Measurements from ENCODE around the gene PIP5K1B.
A peak's percentile ranks its signal among the peaks of the same experiment; 100 is the strongest.

PIP5K1B gene

DNA sequence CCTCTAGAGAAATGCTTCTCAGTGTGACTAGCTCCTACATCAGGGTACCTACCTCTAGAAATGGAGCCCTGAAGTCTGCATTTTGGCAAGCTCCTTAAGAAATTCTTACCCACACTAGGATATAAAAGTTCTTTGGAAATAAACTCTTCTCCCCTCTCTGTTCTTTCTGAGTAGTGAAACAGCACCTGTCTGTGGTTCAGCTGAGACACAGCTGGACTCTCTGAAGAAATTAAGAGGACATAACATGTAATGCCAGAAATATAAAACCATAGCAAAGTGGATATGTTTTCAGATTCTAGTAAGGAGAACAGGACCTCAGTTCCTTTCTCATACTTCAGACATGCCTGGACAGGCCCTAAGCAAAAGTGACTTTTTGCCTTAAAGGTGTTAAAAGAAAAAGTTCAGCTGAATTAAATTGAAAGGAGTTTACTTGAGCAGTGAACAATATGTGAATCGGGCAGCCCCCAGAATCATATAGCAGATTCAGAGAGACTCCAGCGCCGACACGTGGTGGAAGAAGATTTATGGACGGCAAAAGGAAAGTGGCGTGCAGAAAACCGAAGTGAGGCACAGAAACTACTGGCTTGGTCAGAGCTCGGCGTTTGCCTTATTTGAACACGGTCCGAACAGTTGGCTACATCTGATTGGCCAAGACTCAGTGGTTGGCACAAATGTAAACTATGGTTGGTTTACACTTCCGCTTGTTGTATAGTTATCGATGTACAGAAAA is 244.4 kb downstream of the PIP5K1B start:
- Mint-ChIP-seq H3K36me3 (ENCODE audit: low read depth) (no peaks in the 10 kb centered on the region), H3K4me3 (peak overlapping the region in 1 of 3 experiments; percentile 24), H3K9me3 (no peaks in the 10 kb centered on the region), H3K4me1 (peaks cover 28% of the 10 kb centered on the region), H3K27me3 (ENCODE audit: low read depth) (peaks cover 14% of the 10 kb centered on the region), H3K27ac (peak overlapping the region in 1 of 3 experiments; percentile 15)
- TF ChIP-seq, protein P1, sequence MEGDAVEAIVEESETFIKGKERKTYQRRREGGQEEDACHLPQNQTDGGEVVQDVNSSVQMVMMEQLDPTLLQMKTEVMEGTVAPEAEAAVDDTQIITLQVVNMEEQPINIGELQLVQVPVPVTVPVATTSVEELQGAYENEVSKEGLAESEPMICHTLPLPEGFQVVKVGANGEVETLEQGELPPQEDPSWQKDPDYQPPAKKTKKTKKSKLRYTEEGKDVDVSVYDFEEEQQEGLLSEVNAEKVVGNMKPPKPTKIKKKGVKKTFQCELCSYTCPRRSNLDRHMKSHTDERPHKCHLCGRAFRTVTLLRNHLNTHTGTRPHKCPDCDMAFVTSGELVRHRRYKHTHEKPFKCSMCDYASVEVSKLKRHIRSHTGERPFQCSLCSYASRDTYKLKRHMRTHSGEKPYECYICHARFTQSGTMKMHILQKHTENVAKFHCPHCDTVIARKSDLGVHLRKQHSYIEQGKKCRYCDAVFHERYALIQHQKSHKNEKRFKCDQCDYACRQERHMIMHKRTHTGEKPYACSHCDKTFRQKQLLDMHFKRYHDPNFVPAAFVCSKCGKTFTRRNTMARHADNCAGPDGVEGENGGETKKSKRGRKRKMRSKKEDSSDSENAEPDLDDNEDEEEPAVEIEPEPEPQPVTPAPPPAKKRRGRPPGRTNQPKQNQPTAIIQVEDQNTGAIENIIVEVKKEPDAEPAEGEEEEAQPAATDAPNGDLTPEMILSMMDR (IDR thresholded peaks at IDR 0.05; ENCODE audit: unreplicated experiment in 3 of 3) = no peak

DNA sequence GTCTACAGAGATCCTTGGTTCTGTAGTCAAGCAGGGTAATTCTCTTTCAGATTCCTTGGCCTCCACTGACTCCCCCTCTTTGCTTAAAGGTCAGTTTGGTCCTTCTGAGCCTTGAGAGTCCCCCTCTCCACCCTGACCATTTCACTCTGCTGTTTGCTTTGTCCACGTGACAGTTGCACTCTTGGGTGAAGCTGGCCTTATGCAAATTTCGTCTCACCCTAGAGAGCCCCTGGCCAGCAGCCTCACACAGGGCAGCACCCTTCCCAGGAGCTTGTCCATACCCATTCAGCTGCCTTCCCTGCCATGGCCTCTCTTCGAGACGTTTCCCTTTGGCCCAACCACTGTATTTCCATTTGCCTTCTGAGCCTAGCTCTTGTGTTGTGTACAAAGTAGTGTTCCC is 245.1 kb downstream of the PIP5K1B start:
- TF ChIP-seq, protein P1 (IDR thresholded peaks at IDR 0.05; ENCODE audit: unreplicated experiment in 3 of 3) = no peak
- no peaks in the 10 kb centered on the region for H3K36me3 Mint-ChIP-seq (ENCODE audit: low read depth)
- peaks cover 34% of the 10 kb centered on the region for H3K4me1 Mint-ChIP-seq
- no peaks in the 10 kb centered on the region for H3K9me3 Mint-ChIP-seq
- H3K27ac Mint-ChIP-seq = no peak overlapping the region
- no peak overlapping the region for H3K4me3 Mint-ChIP-seq
- peaks cover 14% of the 10 kb centered on the region for H3K27me3 Mint-ChIP-seq (ENCODE audit: low read depth)

DNA sequence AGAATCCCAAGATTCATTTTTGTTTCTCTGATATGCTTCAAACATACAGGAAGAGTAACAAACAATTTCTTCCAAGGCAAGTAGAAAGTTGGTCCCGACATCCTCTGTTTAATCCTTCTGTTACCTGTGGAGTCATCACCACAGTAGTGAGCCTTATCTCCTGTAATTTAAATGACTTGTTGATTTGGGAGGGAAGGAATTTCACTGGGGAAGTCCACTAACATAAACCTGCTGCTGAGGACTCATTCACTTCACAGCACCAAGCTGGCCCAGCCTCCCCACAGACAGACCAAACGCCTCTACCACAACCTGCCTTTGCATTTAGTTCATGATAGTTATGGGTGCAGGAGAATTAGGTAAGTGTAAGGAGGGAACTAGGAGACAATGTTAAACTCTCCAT is 245.6 kb downstream of the PIP5K1B start:
- no peaks in the 10 kb centered on the region for H3K36me3 Mint-ChIP-seq (ENCODE audit: low read depth)
- no peak overlapping the region for H3K4me3 Mint-ChIP-seq
- H3K27ac Mint-ChIP-seq = no peak overlapping the region
- peaks cover 38% of the 10 kb centered on the region for H3K4me1 Mint-ChIP-seq
- H3K27me3 Mint-ChIP-seq (ENCODE audit: low read depth) = peaks cover 14% of the 10 kb centered on the region
- H3K9me3 Mint-ChIP-seq = no peaks in the 10 kb centered on the region
- TF ChIP-seq, protein P1 (IDR thresholded peaks at IDR 0.05; ENCODE audit: unreplicated experiment in 3 of 3) = no peak

DNA sequence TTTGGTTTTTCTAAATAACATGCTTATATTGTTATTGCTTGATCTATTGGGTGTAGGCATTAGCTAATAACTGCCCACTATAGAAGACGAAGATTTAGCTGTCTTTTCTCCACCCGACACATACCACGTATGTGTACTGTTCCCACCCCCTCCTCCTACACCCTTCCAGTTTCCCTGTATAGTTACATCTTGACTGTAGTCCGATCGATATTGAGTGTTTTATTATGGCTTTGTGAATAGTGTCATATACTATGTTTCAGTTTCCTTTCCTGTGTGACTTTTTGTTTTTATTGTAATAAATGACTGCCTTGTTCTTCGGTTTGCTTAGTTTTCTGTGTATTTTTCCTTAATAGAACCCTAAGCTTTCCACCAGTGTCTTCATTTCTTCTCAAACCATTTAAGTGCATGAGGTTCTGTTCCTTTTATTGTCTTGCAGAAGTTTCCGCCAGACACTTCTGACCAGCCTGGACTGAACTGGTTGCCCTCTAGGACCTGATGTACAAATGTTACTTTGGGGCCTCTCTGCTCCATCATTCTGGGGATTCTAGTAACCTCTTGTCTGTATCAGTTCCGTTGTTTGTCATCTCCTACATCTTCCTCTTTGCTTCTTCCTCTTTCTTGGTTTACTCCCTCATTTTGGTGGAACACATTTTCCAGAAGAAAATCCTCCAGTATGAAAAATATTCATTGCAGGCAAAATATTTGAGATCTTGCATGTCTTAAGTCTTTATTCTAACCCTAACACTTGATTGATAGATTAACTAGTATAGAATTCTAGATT is 247.0 kb downstream of the PIP5K1B start:
- peaks cover 14% of the 10 kb centered on the region for H3K27me3 Mint-ChIP-seq (ENCODE audit: low read depth)
- H3K9me3 Mint-ChIP-seq = peaks cover 2% of the 10 kb centered on the region
- TF ChIP-seq, protein P1 (IDR thresholded peaks at IDR 0.05; ENCODE audit: unreplicated experiment in 3 of 3) = no peak
- no peaks in the 10 kb centered on the region for H3K36me3 Mint-ChIP-seq (ENCODE audit: low read depth)
- no peak overlapping the region for H3K4me3 Mint-ChIP-seq
- H3K4me1 Mint-ChIP-seq = peaks cover 32% of the 10 kb centered on the region
- H3K27ac Mint-ChIP-seq = no peak overlapping the region

DNA sequence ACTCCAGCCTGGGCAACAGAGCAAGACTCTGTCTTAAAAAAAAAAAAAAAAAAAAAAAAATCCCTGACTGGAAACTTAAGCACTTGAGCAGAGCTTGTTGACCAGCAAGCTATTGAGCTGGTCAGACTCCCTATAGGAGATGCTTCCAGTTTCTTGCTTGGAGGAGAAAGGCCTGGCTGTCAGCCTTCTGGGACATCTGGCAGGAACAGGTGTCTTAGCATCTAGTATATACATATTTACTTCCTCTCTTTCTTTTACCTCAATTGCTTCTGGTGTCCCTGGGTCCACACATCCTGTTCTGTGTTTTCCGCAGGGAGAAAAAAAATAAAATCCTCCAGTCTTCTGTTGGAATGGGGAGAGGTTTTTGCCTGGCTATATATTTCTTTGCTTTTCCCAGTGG is 248.7 kb downstream of the PIP5K1B start:
- Mint-ChIP-seq H3K27me3 (ENCODE audit: low read depth) (peaks cover 14% of the 10 kb centered on the region), H3K36me3 (ENCODE audit: low read depth) (no peaks in the 10 kb centered on the region), H3K4me1 (peaks cover 24% of the 10 kb centered on the region)

More for the DNA sequence above, 248.7 kb downstream of the PIP5K1B start:
- H3K4me3 Mint-ChIP-seq = no peak overlapping the region
- TF ChIP-seq, protein P1 (IDR thresholded peaks at IDR 0.05; ENCODE audit: unreplicated experiment in 3 of 3) = no peak
- peaks cover 5% of the 10 kb centered on the region for H3K9me3 Mint-ChIP-seq
- H3K27ac Mint-ChIP-seq = peak overlapping the region in 1 of 3 experiments; percentile 75
